OCI-LY3 (cell line): ENCODE measurements around the gene BTBD2.

Source experiments
- H2AFZ ChIP-seq: fragments of 200-600, 300-600 bp; shearing (Covaris generic); 2 replicates; pipeline ENCODE4 v1.6.0; 2014; ENCODE audit warnings: antibody characterized with exemption, low read depth, low read length
- H3K27ac ChIP-seq: fragments of 200-600, 300-600 bp; sonication (generic); 2 replicates; pipeline ENCODE4 v1.5.1; 2014; ENCODE audit warnings: mild to moderate bottlenecking, low read length, moderate library complexity, mixed read lengths
- H3K27me3 ChIP-seq: fragments of 200-600, 300-600 bp; sonication (generic); 2 replicates; pipeline ENCODE4 v1.6.1; 2014; ENCODE audit warnings: low read depth, low read length, mixed read lengths
- H3K36me3 ChIP-seq: fragments of 200-600, 300-600 bp; sonication (generic); replicated peaks from 2 replicates; pipeline ENCODE3; 2014; ENCODE audit warnings: low read depth, low read length, mixed read lengths
- H3K4me1 ChIP-seq: fragments of 300-600, 200-600 bp; sonication (generic); 2 replicates; pipeline ENCODE4 v1.6.1; 2014; ENCODE audit warnings: low read length, mixed read lengths
- H3K4me2 ChIP-seq: fragments of 200-600, 300-600 bp; sonication (generic); 2 replicates; pipeline ENCODE4 v1.6.1; 2014; ENCODE audit warnings: low read length, mixed read lengths
- H3K4me3 ChIP-seq: fragments of 300-600, 200-600 bp; sonication (generic); 2 replicates; pipeline ENCODE4 v1.5.1; 2014; ENCODE audit warnings: antibody characterized with exemption, mild to moderate bottlenecking, low read length, moderate library complexity
- H3K79me2 ChIP-seq: fragments of 300-600, 200-600 bp; shearing (Covaris generic); 2 replicates; pipeline ENCODE4 v1.6.1; 2014; ENCODE audit warnings: mild to moderate bottlenecking, low read length, mixed read lengths
- H3K9ac ChIP-seq: fragments of 300-600, 200-600 bp; shearing (Covaris generic); 2 replicates; pipeline ENCODE4 v1.6.0; 2014; ENCODE audit warnings: mild to moderate bottlenecking, low read length, moderate library complexity
- H3K9me3 ChIP-seq: fragments of 200-600, 300-600 bp; shearing (Covaris generic); 2 replicates; pipeline ENCODE4 v1.6.1; 2014; ENCODE audit warnings: low read length, mixed read lengths; ENCODE audit not compliant: insufficient read depth
- H4K20me1 ChIP-seq: fragments of 200-600, 300-600 bp; sonication (generic); 2 replicates; pipeline ENCODE4 v1.6.1; 2016; ENCODE audit warnings: low read length, mixed read lengths; ENCODE audit not compliant: insufficient read depth
- CTCF ChIP-seq: fragments of 200-600, 300-600 bp; sonication (generic); IDR thresholded peaks from 2 replicates; pipeline ENCODE4 v1.5.1; 2014; ENCODE audit warnings: antibody characterized with exemption, low read length, low read depth
- EZH2phosphoT487 ChIP-seq: fragments of 200-600 bp; shearing (Covaris generic); IDR thresholded peaks from 2 replicates; pipeline ENCODE4 v1.6.1; 2018; ENCODE audit warnings: antibody characterized with exemption, mixed run types, low read depth

Gene BTBD2

GRCh38 chr19:1944088-1944915 is 71.2 kb downstream of the BTBD2 start:
- Histone ChIP-seq H3K9me3 (no peaks in the 10 kb centered on the region), H3K4me2 (no peak overlapping the region), H3K4me3 (no peak overlapping the region), H3K27me3 (no peaks in the 10 kb centered on the region), H2AFZ (no peak overlapping the region), H3K79me2 (peaks cover 86% of the 10 kb centered on the region), H4K20me1 (peaks cover 61% of the 10 kb centered on the region), H3K36me3 (peaks cover 8% of the 10 kb centered on the region), H3K4me1 (peaks cover 16% of the 10 kb centered on the region), H3K9ac (no peak overlapping the region), H3K27ac (no peak overlapping the region)
- TF ChIP-seq CTCF (no peak), EZH2phosphoT487 (no peak)

GRCh38 chr19:1943661-1944087 is 71.8 kb downstream of the BTBD2 start:
- H3K36me3 ChIP-seq: peaks cover 5% of the 10 kb centered on the region
- H3K27me3 ChIP-seq: no peaks in the 10 kb centered on the region
- no peak for TF ChIP-seq EZH2phosphoT487
- no peak for TF ChIP-seq CTCF
- H3K4me1 ChIP-seq: peaks cover 16% of the 10 kb centered on the region
- peaks cover 54% of the 10 kb centered on the region for H4K20me1 ChIP-seq
- no peaks in the 10 kb centered on the region for H3K9me3 ChIP-seq
- H3K79me2 ChIP-seq: peaks cover 80% of the 10 kb centered on the region
- no peak overlapping the region for H3K9ac ChIP-seq
- H2AFZ ChIP-seq: no peak overlapping the region
- peak overlapping the region; percentile 70 for H3K4me2 ChIP-seq
- H3K27ac ChIP-seq: no peak overlapping the region
- no peak overlapping the region for H3K4me3 ChIP-seq

- Histone ChIP-seq H3K27me3 (no peaks in the 10 kb centered on the region), H4K20me1 (peaks cover 50% of the 10 kb centered on the region), H3K9me3 (no peaks in the 10 kb centered on the region), H3K9ac (peak overlapping the region; percentile 94), H3K4me3 (peak overlapping the region; percentile 79), H2AFZ (no peak overlapping the region), H3K27ac (peak overlapping the region; percentile 84), H3K4me2 (peak overlapping the region; percentile 70), H3K4me1 (peaks cover 16% of the 10 kb centered on the region), H3K79me2 (peaks cover 74% of the 10 kb centered on the region), H3K36me3 (peaks cover 5% of the 10 kb centered on the region)
- TF ChIP-seq EZH2phosphoT487 (no peak), CTCF (no peak)
Observed at GRCh38 chr19:1942934-1943555, 72.5 kb downstream of the BTBD2 start.
